HG02852 (cell line): ENCODE data around the gene CCDC93.
"Not testable (repeated sequence)": the region's sequence is repeated elsewhere in the genome, so short reads cannot be mapped to it uniquely, and the experiment has no call there.

ENCODE experiments used
- ATAC-seq: cut with Tn5 transposase; IDR thresholded peaks from one replicate; pipeline ENCODE4 v1.9.1; 2021; ENCODE audit warnings: mild to moderate bottlenecking, moderate library complexity; ENCODE audit not compliant: unreplicated experiment

CCDC93 gene

GRCh38 chr2:117957616-117958015, 56.3 kb downstream of the CCDC93 start:
- no peak for ATAC-seq

DNA sequence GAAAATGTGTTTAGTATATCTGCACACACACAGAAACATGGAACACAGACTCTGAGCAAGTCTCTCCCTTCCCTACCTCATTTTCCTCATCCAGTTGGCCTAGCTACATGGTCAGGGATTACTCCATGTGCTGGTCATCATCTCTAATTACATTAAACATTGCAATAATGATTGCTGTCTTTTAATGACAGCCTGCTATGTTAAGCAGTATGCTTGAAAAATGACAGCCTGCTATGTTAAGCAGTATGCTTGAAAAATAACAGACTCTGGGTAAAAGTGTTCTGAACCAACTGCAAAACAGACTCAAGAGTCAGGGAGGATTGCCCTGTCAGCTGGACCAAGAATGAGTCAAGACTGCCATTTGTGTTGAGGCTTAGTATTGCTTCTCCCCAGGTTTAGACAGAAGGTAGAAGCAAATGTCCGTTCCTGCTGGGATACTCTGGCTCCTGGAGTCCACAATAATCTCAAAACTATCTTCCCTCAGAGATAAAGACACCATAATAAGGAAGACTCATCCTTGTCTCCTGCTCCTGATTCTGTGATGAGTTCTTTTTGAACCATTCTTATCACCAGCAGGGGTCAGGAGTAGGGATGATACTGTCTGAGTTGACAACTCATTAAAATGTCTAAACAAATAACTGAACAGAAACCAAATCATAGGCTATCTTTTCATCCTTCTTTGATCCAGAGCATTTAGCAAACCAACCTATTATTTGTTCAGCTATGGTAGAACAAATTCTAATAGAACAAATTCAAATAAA, 57.7 kb downstream of the CCDC93 start:
- no peak for ATAC-seq

DNA sequence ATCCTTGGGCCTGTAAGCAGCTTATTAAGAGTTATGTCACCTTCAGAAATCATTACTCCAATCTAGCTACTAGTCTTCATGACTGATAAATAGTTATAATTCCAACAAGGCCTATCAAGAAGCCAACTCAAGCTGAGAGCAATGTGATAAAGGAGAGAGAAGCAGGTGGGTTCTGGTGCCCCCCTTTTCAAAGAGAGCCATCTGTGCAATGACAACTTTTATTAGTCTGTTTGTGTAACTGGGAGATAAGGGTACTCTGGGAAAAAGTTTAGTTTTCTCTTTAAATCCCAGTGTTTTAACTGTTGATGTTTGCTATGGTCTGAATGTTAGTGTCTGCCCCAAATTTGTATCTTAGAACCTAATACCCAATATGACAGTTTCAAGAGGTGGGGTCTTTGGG, 60.6 kb downstream of the CCDC93 start:
- no peak for ATAC-seq

GRCh38 chr2:117952701-117953100, 61.2 kb downstream of the CCDC93 start:
- no peak for ATAC-seq

GRCh38 chr2:117952228-117952627, 61.6 kb downstream of the CCDC93 start:
- ATAC-seq: no peak

GRCh38 chr2:117949806-117950205, 64.1 kb downstream of the CCDC93 start:
- ATAC-seq: no peak

- ATAC-seq: no peak
Measured at GRCh38 chr2:117948615-117949014, 65.3 kb downstream of the CCDC93 start.

DNA sequence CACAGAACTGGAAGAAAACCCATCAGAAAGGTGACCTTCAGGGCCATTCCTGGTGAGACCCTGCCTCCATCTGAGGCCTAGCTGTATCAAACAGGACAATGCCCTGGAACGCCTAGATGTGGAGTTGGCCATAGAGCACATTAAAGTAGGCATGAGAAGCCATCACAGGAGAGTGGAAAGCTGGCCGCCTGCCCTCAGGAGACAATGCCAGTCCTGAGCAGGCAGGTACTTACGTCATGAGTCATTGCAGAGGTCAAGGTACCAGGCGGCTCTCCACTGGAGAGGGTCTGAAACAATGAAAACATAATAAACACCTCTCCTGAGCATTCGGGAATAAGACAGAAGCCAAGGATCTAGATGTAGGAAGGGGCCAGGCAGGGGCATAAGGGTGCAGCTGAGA, 68.6 kb downstream of the CCDC93 start:
- ATAC-seq: no peak

- no peak for ATAC-seq
Measured at GRCh38 chr2:117944816-117945215, 69.1 kb downstream of the CCDC93 start.

- no peak for ATAC-seq
Measured at GRCh38 chr2:117943013-117943672, 70.7 kb downstream of the CCDC93 start.

DNA sequence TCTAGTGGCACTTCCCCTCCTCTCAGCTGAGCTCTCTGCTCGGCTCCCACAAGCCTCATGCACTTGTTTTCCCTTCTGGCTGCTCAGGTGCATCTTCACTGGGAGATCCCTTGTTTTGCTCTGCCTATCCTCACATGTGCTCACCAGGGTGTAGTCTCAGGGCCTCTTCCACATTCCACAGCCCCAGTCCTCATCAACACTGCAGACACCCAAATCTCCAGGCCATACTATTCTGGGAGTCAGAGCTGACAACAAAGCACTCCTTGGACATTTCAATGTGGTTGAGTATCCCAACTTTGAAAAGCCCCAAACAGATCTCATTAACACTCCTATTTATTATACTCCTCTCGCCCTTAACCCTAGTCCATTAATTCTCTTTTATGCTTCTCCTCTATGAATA, 71.3 kb downstream of the CCDC93 start:
- no peak for ATAC-seq

GRCh38 chr2:117941693-117942092, 72.2 kb downstream of the CCDC93 start:
- ATAC-seq: no peak

DNA sequence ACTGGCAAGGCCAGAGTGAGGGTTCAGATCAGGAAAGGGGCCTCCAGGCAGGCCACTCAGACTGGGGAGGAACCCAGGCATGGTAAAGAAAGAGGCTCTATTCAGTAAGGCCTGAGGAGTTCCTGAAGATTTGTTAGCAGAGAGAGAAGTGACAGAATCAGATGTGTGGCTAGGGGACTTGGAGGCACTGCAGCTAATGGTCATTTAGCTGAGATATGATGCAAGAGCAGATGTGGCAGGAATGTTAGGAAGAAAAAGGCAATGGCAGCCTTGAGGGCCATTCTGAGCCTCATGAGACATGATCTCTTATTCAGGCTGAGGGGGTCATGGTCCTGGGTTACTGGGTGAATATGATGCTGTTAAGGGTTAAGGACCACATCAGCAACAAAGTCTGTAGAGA, 73.4 kb downstream of the CCDC93 start:
- ATAC-seq: no peak

- no peak for ATAC-seq
Measured at GRCh38 chr2:117938611-117939010, 75.3 kb downstream of the CCDC93 start.

DNA sequence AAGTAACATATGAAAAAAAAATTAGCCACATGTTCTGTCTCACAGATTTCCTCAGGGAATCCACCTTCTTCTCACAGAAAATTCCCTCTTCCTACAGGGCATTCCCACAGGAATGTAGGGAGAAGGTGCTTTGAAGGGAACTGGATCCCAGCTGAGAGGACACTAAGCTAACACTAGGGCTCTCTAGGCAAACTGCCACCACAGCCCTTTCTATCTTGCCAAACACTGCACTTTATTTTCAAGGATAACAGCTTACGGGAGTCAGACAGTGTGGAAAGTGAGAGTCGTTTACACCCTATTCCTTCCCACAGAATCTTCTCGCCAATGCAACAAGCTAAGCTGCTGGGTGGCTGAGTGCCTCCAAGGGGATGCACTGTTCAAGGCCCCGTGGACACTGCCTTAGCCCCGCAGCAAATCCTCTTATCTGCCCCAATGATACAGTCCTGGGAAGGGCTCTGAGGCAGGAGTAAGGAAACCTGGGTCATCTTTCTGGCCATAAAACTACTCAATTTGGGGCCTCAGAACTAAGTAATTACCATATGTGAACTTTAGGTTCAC, 76.9 kb downstream of the CCDC93 start:
- no peak for ATAC-seq

GRCh38 chr2:117935954-117936353, 77.9 kb downstream of the CCDC93 start:
- ATAC-seq: no peak

GRCh38 chr2:117935456-117935855, 78.4 kb downstream of the CCDC93 start:
- ATAC-seq: no peak

DNA sequence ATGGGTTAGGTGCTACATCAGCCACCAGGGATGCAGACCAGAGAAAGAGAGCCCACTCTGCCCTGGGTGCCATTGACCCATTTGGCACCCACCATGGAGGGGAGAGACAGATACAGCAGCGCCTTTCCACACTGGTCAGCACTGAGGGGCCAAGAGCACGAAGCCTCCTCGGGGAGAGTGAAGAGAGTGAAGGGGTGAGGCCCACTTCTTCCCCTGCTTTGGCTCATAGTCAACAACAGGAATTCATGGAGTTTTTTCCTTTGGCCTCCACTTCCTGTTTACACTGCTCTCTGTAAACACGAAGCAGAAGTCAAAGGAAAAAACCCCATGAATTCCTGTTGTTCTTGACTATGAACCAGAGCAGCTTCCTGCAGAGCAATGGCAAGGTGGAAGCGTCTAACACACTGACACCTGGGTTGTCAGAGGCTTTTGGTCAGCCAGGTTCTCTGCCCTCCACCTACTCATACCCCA, 80.0 kb downstream of the CCDC93 start:
- no peak for ATAC-seq

- no peak for ATAC-seq
Measured at GRCh38 chr2:117931978-117932377, 81.9 kb downstream of the CCDC93 start.

GRCh38 chr2:117931266-117931665, 82.6 kb downstream of the CCDC93 start:
- no peak for ATAC-seq

- no peak for ATAC-seq
Measured at GRCh38 chr2:117930775-117931174, 83.1 kb downstream of the CCDC93 start.

GRCh38 chr2:117923471-117923870, 90.4 kb downstream of the CCDC93 start:
- not testable (repeated sequence) for ATAC-seq
